CD4-positive, alpha-beta T cell treated with Interleukin-2 at 100 ng/mL for 4 hours (primary cell): Measurements from ENCODE around the gene INF2.
"Not testable (repeated sequence)": the region's sequence is repeated elsewhere in the genome, so short reads cannot be mapped to it uniquely, and the experiment has no call there.

Experiments used
- DNase-seq: peaks from one replicate; pipeline ENCODE4 v3.0.0-alpha.2; 2020; ENCODE audit warnings: low spot score

INF2 gene

DNA sequence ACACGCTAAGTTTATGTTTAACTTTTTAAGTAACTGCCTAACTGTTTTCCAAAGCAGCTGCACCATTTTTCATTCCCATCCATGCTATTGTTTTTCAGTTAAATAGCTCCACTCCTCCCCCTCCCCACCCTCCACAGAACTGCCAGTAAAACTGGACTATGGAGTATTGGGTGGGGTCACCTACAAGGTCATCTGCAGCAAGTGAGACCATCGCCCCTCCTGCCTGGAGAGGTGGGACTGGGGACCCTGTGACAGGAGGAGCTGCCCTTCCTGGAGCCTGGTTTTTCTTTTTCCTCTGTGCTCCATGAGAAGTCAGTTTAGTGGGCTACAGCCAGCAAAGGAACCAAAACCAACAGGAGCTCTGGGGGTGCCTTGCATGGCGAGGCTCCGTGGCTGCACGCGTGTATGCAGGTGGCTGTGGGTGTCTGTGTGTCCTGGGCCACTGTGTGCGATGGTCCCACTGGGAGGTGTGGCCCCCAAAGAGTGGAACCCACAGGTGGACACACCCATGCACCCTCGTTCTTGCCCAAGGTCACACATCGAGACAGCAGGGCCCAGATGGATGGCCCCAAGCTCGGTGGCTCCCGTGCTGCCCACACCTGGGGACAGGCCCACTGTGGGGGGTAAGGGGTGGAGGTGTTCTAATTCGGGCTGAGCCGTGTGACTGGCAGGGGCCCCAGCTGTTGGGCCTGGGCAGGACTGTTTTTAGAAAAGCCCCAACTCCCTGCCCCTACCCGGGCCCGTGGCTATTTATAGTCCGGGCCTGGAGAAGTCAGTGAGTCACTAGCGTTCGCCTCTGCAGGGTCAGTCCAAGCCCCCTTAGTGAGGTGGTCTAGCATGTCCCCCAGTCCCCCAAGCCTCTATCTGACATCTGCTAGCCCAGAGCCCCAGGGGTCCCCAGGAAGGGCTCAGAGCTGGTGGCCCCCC lies 32.4 kb downstream of the INF2 start:
- no peak for DNase-seq

DNA sequence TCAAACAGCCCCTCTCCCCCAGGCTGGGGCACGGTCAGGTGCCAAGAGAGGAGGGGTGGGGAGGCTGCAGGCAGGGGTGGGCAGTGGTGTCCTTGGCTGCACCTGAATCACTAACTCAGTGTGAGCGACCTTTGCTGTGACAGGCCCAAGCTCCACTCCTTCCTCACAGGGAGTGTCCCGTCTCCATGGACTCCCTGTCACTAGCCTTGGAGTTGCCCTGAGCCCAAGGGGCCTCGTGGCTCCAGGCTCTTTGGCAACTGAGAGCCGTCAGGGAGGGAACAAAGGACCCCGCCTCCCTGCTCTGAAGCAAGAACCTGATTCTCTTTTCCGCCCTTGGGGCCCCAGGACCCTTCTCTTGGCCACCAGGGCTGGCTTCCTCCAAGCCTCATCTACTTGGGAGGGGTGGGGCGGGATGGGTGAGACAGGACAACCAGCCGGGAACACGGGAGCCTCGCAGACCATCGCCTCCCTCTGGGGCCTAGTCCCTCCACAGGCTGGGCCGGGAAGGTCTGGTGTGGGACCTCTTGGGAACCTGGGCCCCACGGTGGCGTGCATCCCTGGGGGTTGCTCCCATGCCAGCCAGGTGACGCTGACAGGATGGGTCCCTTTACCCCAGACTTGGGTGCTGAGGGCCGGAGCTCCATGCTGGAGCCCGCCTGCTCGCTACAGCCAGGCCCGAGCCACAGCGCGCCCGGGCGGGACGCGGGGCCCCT lies 33.7 kb downstream of the INF2 start:
- no peak for DNase-seq

DNA sequence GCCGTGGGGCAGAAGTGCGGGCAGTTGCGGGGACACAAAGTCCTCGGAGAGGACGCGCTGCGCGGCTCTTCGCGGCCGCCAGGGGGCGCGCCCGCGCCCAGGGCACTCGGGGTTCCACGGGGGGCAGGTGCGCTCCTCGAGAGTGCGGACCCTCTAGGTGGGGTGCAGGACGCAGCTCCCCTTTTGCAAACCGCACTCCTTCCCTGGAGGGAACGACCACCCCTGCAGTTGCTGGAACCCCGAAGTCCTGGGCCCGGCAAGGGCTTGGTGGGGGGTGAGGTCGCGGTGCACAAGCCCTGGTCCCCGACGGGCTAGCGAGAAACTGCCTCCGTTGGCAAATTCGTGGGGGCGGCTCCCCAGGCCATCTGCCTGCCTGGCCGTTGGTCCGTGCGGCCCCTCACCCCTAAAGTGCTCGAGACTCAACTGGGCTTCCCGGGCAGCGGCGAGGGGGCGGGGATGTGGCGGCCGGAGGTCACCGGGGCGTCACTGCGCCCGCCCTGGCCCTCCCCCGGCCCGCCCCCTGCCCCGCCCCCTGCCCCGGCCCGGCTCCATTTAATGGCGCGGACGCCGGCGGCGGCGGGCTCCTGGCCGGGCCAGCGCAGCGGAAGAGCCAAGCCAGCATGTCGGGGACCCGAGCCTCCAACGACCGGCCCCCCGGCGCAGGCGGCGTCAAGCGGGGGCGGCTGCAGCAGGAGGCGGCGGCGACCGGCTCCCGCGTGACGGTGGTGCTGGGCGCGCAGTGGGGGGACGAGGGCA lies 34.4 kb downstream of the INF2 start, which contains the start of gene ADSS1:
Gene ADSS1, plus strand, starts transcription at position 579 of the 756 bp plus-strand sequence. Its CDS starts 42 bp downstream, at position 621.
- DNase-seq, result peak; percentile 48

DNA sequence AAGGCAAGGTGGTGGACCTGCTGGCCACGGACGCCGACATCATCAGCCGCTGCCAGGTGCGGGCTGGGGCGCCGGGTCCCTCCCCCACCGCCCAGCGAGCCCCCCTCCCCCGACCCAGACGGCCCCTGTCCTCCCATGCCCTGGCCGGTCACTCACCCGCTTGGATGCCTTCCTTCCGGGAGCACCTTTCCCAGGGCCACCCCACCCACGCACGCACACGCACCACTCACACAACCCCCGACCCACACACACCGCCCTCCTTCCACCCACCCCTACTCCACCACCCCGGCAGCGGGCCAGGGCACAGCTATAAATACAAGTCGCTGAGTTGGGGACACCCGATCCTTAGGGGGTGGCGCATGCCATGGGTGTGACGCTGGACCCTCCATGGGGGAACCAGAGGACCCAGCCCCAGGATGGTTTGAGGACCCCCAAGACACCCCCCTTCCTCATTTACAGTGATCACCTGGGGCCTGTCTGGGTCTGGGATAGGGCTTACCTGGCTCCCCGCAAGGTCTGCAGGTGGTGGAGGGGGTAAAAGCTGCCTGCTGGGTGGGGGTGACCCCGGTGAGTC lies 35.1 kb downstream of the INF2 start:
- DNase-seq, result no peak

DNA sequence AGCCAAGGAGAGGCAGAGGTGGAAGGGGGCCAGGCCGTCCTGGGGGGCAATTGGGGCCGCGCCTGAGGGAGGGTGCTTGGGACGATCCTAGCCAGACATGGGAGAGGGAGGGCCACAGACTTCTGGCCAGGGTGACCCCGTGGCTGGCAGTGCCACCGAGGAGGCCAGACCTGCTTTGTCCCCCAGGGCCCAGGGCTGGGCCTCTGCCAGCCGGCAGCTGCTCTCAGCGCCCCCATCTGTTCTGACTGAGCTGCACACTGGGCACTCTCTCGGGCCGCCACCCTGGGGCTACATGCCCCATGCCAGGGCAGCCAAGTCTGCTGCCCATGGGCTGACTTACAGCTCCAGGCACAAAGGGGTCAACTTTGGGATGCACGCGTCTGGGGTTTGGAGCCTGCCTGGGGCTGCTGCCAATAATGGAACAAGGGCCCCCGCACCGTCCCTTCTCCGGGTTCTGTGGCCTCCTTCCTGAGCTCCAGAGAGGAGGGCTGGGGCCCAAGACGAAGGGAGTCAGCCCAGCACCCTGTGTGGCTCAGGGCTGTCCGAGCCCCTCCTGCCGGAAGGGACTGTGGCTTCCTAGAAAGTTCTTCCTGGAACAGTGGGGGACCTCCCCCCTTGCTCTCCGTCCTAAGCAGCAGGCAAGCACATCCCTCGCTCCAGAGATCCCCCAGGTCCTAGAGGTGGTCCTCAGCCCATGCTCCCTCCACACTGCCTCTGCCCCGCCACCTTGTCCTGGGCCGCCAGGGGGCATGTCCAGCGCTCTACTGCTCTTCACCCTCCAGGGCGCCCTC lies 35.8 kb downstream of the INF2 start:
- no peak for DNase-seq

DNA sequence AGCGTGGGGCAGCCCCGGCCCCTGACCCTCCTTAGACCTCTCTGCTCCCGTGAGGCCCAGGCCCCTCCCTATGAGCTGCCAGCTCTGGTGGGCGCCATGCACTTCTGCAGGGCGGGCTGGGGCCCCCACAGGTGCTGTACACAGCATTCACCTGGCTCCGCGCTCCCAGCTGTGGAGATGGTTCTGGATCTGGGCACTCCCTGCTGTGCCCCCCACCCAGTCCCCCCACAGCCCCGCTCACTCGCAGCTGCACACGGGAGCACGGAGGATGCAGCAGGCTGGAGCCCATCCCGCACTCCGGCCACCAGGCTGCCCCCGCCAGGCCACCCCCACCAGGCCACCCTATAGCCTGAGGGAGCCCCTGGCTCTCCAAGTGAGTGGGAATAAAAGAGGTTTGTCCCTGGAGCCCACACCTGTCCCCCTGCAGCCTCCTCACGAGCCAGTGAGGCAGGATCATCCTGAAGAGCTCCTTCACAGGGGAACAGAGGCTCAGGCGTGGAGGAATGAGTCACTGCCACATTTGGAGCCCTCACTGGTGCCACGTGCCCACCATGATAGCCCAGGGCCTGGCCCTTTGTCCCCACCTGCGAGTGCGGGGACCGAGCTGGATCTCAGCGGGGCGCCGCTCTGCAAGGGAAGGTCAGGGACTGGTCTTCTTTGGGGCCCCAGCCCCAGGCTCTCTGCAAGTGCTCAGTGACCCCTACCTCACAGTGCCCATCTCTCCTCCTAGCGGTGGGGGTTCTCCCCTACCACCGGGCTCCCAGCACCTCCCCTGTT lies 36.5 kb downstream of the INF2 start:
- DNase-seq, result no peak

DNA sequence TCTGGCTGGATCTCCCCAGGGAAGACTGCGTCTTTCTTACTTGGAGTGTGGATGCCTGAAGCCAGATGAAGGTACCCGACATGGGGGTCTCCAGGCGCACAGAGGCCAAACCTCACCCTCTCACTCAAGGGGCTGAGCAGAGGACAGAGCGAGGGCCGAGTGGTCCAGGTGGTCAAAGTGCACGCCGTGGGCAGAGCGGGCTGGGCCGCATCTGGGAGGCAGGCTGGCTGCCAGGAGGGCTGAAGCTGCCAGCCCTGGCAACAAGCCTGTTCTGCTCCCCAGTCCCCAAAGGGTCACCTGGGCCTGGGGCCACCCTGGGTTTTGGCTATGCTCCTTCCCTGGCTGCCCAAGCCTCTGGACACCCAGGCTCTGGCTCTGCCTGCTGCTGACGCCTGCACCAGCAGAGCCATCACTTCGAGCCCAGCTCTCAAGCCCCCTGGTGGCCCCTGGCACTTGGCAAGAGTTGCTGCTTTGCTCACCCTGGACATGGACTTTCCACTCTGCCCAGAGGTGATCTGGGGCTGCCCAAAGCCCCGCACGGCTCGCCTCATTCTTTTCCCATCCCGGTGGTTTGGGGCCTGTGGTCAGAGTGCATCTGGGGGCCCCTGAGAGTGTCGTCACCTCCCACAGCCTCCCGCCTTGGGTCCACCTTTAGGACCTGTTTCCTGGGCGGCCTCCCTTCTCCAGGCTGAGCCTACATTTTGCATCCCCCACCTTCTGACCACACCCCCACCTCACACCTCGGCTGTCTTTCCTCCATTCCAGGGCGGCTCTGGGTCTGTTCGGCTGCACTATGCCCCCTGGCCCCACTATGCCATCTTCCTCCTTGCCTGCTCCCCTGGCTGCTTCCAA lies 37.4 kb downstream of the INF2 start:
- DNase-seq, result no peak

DNA sequence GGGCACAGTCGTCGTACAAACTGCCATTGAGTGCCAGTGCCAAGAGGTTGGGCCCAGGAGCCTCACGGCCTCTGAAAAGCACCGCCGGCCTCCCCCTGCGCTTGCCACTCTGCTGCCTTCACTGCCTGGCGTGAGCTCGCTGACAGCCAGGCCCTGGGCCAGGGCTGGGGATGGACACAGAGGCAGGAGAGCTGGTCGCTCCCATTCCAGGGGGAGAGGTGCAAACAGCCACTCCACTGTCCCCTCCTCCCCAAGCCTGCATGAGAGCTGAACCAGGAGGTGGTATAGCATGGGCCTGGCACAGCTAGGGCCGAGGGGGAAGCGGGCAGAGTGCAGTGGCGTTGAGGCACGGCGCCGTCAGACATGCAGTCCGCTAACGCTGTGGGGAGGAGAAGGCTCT lies 39.2 kb downstream of the INF2 start:
- DNase-seq, result no peak

DNA sequence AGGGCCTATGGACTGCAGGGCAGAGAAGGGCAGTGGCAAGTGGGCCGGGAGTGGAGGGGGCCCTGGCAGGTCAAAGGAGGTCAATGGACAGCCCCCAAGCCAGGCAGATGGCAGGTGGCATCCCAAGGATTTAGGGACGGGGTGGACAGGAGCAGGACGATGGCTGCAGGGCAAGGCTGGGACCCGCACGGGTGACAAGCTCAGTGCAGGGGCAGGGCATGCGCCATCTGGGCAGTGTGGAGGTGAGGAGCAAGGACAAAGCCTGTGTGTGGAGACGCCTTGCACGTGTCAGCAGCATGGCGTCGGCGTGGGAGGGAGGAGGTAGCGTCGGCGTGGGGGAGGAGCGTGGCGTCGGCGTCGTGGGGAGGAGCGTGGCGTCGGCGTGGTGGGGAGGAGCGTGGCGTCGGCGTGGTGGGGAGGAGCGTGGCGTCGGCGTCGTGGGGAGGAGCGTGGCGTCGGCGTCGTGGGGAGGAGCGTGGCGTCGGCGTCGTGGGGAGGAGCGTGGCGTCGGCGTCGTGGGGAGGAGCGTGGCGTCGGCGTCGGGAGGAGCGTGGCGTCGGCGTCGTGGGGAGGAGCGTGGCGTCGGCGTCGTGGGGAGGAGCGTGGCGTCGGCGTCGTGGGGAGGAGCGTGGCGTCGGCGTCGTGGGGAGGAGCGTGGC lies 39.9 kb downstream of the INF2 start:
- not testable (repeated sequence) for DNase-seq

DNA sequence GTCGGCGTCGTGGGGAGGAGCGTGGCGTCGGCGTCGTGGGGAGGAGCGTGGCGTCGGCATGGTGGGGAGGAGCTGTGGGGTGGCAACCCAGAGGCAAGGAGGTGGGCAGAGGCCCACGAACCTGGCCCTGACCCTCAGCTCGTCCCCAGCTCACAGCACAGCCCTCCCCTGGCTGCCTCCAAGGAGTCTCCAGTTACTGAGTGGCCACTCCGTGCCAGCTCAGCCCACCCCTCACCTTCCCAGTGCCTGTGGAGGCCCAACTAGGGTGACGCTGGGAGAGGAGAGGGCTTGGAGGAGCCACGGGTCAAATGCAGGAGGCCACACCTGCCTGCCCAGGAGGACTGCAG lies 40.4 kb downstream of the INF2 start:
- no peak for DNase-seq

DNA sequence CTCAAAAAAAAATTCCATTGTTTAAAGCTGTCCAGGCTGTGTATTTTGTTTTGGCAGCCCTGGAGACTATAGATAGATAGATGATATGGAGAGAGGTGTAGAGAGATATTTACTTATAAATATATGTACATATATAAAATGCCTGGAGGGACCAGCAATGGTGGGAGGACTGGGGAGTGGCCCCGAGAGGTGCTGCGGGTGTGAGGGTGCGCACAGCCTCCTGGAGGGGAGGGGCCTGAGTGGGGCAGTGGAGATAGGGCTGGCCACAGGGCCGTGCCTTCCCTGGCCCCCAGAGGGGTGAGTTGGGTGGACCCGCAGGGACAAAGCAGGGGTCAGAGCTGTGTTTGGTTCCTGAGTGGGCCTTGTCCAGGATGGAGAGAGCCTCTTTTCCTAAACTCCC lies 41.1 kb downstream of the INF2 start:
- DNase-seq, result no peak

DNA sequence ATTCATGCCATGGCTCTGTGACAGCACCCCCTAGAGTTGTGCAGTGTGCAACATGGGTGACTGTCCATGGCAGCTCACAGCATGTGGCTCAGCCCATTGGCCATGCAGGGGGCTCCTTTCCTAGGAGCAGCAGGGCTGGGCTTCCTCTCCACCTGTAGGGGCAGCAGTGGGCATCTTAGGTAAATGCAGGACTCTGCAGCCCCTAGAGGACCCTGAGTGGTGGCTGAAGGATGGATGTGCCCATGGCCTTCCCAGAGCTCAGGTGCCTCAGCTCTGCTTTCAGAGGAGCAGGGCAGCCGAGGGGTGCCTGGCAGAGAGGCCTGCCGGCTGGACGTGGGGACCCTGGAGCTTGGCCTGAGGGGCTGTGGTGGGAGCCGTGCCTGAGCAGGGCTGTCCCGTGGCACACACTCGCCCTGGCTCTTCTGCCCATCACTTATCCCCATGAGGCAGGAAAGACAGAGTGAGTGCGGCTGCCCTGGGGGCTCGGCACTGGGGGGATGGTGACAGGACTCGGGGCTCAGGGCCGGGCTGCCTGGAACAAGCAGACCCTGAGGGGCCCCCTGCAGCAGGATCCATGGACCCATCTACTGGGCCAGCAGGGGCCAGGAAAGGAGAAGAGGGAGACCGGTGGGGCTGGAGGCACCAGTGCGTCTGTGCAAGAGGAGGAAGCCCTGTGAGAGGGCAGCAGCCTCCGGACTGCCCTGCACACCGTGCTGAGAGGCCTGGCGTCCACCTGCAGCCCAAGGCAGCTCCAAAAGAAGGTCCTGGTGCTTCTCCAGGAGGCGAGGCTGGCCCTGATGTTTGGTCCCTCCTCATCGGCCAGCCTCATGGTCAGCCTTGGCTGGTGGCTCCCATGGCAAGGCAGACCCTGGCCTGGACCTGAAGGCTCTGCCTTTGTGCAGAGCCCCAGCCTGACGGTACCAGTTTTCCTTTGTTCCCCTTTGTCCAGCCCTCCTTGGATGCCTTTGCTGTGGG lies 42.2 kb downstream of the INF2 start:
- DNase-seq, result no peak

DNA sequence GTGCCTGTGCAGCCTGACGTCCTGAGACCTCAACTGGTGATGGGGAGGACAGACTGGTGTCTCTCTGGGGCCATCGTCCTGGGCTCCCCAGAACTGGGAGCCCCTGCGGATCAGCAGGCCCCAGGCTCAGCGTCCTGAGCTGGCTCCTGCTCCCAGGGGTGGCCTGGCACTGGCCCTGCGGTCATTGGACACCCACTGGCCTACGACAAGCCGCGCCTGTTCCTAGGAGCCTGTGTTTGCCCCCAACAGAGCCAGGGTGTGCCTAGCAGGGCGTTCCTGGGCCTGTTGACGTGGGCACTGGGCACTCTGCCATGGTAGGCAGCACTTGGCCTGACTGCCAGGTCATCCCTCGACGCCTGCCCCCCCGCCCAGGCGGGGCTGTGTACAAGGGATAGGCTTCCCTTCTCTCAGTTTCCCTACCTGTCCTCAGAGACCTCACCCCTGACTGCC lies 43.0 kb downstream of the INF2 start:
- no peak for DNase-seq

DNA sequence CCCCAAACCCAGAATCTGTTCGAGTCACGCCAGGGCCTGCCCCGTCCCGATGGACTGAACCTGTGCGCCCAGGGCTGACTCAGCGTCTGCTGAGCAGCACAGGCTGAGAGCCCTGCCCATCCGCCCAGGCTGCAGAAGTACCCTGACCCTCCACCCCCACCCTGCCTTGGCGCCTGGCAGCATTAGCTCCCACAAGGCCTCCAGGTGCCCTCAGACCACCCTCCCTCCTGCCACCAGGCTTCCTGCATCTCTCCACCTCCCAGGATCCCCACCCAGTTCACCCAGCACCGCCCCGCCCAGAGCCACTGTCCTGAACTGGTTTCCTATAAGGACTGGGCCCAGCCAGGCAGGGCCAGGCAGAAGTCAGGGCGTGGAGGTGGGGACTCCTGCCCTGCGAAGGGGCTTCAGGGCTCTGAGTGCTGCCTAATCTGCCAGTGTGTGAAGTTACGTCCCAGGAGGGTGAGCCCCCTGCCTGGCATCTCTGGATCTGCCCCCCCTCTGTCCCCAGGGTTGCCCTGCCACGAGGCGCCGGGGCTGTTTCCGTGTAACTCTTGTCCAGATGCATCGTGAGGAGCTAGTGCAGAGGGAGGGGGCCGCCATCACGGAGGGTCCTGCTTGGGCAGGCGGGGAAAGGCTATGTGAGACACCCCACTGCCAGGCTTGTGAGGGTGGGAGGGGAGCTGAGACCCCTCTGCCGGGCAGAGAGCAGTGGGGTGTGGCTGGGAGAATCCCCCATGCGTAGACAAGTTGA lies 43.7 kb downstream of the INF2 start:
- no peak for DNase-seq

DNA sequence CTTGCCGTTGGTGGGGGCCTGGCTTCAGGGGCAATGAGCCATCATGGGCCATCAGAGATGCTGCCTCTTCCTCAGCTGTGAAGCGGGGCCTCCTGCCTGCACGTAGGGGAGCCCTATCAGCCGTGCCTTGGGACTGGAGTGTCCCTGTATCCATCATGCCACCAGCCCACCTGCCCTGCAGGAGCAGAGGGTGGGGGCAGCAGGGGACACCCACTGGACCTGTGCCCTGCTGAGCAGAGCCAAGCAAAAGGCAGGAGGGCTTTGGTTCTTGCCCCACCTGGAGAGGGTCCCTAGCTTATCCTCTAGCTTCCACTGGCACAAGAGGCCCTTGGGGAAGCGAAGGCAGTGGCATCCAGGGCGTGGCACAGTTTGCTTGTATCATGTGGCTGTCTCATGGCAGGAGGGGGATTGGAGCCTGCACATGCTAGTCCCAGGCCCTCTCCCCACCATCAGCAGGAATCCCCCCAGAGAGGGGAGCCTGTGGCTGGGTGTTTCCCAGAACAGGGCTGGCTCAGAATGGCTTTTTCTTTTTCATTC lies 44.7 kb downstream of the INF2 start:
- no peak for DNase-seq

DNA sequence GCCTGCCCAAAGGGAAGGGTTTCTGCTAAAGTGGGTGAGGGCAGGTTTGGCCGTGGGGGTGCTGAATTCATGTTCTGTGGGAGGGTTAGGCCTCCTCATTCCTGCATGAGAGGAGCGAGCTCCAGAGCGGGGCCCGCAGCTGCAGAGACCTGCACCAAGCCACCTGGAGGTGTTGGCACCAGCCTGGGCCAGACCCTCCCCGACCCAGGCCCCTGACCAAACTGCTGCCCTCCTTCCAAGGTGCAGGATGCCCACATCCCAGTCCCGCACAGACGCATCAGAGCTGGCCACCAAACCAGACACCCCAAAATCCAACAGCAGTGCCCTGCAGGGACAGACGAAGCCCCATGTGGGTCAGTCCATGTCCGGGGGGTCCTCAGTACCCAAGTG lies 45.2 kb downstream of the INF2 start:
- DNase-seq, result no peak
